Osteoblast (primary cell): ENCODE measurements around the gene RBFOX2. TPM values are rescaled to one million over a fixed set of nuclear protein-coding genes. Genes with fewer than 3 reads are reported as not detected.

ENCODE experiments used
- DNase-seq: peaks from one replicate; pipeline ENCODE4 v3.0.0; 2011; ENCODE audit warnings: low spot score, mixed read lengths; ENCODE audit not compliant: insufficient read length; ENCODE audit errors: missing footprints
- H2AFZ ChIP-seq: 2 replicates; pipeline ENCODE4 v1.6.0; 2011; ENCODE audit warnings: mild to moderate bottlenecking, low read length
- H3K27ac ChIP-seq: 2 replicates; pipeline ENCODE4 v1.5.1; 2011; ENCODE audit warnings: mild to moderate bottlenecking, low read depth, low read length, moderate library complexity
- H3K27me3 ChIP-seq: 2 replicates; pipeline ENCODE4 v1.6.0; 2012; ENCODE audit warnings: mild to moderate bottlenecking, control low read depth, inconsistent platforms, low read length, moderate library complexity; ENCODE audit not compliant: insufficient read depth
- H3K36me3 ChIP-seq: 2 replicates; pipeline ENCODE4 v1.5.1; 2011; ENCODE audit warnings: mild to moderate bottlenecking, low read length, control low read depth, moderate library complexity; ENCODE audit not compliant: insufficient read depth
- H3K4me1 ChIP-seq: 2 replicates; pipeline ENCODE4 v1.5.1; 2011; ENCODE audit warnings: mild to moderate bottlenecking, low read length, control low read depth, moderate library complexity; ENCODE audit not compliant: insufficient read depth
- H3K4me2 ChIP-seq: 2 replicates; pipeline ENCODE4 v1.6.0; 2011; ENCODE audit warnings: mild to moderate bottlenecking, low read length; ENCODE audit not compliant: insufficient read depth
- H3K4me3 ChIP-seq: fragments of 200-600 bp; sonication (generic); 3 replicates; pipeline ENCODE4 v1.5.1; 2012; ENCODE audit warnings: mild to moderate bottlenecking, low read length, inconsistent platforms; ENCODE audit not compliant: insufficient read depth
- H3K79me2 ChIP-seq: 2 replicates; pipeline ENCODE4 v1.6.0; 2012; ENCODE audit warnings: mild to moderate bottlenecking, low read length, control low read depth, inconsistent platforms; ENCODE audit not compliant: insufficient read depth
- H3K9me3 ChIP-seq: 2 replicates; pipeline ENCODE4 v1.5.1; 2011; ENCODE audit warnings: low read depth, low read length, control low read depth
- H4K20me1 ChIP-seq: 2 replicates; pipeline ENCODE4 v1.6.0; 2012; ENCODE audit warnings: mild to moderate bottlenecking, low read length, control low read depth; ENCODE audit not compliant: insufficient read depth
- total RNA-seq: library from RNA; depleted of rRNA; stranded (reverse); fragments of >200 nt; gene quantifications from 2 replicates; pipeline ENCODE4 v1.2.3, GENCODE V29; 2012
- TF ChIP-seq, protein P1 (sequence below): IDR thresholded peaks from 2 replicates; pipeline ENCODE4 v1.5.1; 2011; ENCODE audit warnings: mild to moderate bottlenecking, low read depth, low read length, moderate library complexity; ENCODE audit errors: extremely low read depth

Gene RBFOX2
- total RNA-seq, 1 donor = 171 TPM

DNA sequence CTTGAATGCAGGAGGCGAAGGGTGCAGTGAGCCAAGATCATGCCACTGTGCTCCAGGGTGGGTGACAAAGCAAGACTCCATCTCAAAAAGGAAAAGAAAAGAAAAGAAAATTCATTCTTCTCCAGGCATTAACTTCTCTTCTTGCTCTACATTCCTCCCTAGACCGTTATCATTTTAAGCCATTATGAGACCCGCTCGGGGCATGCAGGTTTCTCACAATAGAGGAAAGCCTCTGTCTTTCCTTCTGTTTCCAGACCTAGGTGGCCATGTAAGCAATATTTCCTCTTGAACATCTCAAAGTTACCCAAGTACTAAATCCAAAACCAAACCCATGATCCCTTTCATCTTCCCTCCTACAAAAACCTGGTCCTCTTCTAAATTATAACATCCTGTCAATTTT lies 139.6 kb downstream of the RBFOX2 start:
- Histone ChIP-seq H3K36me3 (no peaks in the 10 kb centered on the region), H3K79me2 (peaks cover 80% of the 10 kb centered on the region), H3K9me3 (no peaks in the 10 kb centered on the region), H3K4me1 (peaks cover 22% of the 10 kb centered on the region), H3K27ac (no peak overlapping the region), H3K4me3 (no peak overlapping the region), H3K4me2 (no peak overlapping the region), H4K20me1 (peaks cover 47% of the 10 kb centered on the region), H3K27me3 (no peaks in the 10 kb centered on the region), H2AFZ (no peak overlapping the region)
- DNase-seq = no peak
- TF ChIP-seq, protein P1, sequence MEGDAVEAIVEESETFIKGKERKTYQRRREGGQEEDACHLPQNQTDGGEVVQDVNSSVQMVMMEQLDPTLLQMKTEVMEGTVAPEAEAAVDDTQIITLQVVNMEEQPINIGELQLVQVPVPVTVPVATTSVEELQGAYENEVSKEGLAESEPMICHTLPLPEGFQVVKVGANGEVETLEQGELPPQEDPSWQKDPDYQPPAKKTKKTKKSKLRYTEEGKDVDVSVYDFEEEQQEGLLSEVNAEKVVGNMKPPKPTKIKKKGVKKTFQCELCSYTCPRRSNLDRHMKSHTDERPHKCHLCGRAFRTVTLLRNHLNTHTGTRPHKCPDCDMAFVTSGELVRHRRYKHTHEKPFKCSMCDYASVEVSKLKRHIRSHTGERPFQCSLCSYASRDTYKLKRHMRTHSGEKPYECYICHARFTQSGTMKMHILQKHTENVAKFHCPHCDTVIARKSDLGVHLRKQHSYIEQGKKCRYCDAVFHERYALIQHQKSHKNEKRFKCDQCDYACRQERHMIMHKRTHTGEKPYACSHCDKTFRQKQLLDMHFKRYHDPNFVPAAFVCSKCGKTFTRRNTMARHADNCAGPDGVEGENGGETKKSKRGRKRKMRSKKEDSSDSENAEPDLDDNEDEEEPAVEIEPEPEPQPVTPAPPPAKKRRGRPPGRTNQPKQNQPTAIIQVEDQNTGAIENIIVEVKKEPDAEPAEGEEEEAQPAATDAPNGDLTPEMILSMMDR = no peak

DNA sequence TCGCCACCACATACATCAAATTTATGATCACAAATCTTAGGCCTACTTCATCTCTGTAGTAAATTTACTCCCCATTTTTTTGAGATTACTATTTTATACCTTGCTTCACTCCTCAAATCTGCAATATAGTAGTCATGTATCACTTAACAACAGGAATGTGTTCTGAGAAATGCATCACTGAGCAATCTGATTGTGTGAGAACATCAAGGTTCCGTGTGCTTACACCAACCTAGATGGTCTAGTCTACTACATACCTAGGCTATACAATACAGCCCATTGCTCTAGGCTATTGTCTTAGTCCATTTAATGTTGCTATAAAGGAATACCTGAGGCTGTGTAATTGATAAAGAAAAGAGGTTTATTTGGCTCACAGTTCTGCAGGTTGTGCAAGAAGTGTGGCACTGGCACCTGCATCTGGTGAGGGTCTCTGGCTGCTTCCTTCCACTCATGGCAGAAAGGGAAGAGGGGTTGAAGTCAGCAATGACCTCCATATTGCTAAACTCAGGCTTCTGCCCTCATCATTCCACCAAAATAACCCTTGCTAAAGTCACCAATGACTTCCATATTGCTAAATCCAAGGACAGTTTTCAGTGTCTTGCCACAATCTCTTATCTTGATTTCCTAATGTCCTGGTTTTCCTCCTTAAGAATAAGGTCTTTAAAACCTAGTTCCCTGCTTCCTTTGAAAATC lies 140.3 kb downstream of the RBFOX2 start:
- H3K27ac ChIP-seq = no peak overlapping the region
- peaks cover 43% of the 10 kb centered on the region for H4K20me1 ChIP-seq
- H3K79me2 ChIP-seq = peaks cover 78% of the 10 kb centered on the region
- TF ChIP-seq, protein P1 = no peak
- H3K27me3 ChIP-seq = no peaks in the 10 kb centered on the region
- no peaks in the 10 kb centered on the region for H3K36me3 ChIP-seq
- no peak overlapping the region for H2AFZ ChIP-seq
- no peaks in the 10 kb centered on the region for H3K9me3 ChIP-seq
- no peak for DNase-seq
- no peak overlapping the region for H3K4me3 ChIP-seq
- no peak overlapping the region for H3K4me2 ChIP-seq
- H3K4me1 ChIP-seq = peaks cover 23% of the 10 kb centered on the region

DNA sequence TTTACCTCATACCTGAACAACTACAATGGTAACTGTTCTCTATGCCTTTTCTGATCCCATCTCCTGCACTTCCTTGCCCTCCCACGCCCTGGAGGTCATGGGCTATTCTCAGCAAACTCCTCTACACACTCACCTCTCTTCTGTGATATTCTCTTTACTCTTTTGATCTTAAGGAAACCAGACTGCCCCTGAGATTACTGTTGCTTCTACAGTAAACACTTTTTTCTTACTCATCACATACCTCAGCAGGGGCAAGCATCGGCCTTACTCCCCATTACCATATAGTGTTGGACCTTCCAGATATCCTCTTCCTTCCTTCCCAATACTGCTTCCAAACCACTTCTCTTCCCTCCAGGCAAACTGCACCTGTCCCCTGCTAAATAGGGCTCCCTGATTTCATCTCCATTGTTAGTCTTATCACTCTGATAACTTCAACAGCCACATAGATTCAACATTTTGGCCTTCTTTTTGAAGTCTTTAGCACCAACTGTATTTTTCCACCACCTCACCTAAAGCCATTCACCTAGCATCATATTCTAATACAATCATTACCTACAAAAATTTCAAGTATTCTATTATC lies 141.2 kb downstream of the RBFOX2 start:
- Histone ChIP-seq H3K79me2 (peaks cover 78% of the 10 kb centered on the region), H3K4me3 (no peak overlapping the region), H2AFZ (no peak overlapping the region), H4K20me1 (peaks cover 45% of the 10 kb centered on the region), H3K4me1 (peaks cover 23% of the 10 kb centered on the region), H3K36me3 (no peaks in the 10 kb centered on the region), H3K4me2 (no peak overlapping the region), H3K9me3 (no peaks in the 10 kb centered on the region), H3K27ac (no peak overlapping the region), H3K27me3 (no peaks in the 10 kb centered on the region)
- TF ChIP-seq, protein P1 = no peak
- DNase-seq = no peak

DNA sequence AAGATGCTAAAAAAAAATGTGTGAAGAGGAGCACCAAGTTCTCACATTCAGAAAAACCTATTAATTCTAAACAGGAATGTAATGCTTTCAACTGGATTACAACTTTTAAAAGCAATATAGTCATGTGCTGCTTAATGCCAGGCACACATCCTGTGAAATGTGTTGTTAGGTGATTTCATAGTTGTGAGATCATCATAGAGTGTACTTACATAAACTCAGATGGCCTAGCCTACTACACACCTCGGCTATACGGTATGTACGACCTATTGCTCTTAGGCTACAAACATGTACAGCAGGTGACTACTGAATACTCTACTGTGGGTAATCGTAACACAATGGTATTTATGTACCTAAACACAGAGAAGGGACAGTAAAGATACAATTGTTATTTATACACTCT lies 142.3 kb downstream of the RBFOX2 start:
- no peaks in the 10 kb centered on the region for H3K9me3 ChIP-seq
- H3K36me3 ChIP-seq = no peaks in the 10 kb centered on the region
- no peak overlapping the region for H3K4me2 ChIP-seq
- no peaks in the 10 kb centered on the region for H3K27me3 ChIP-seq
- H3K4me3 ChIP-seq = no peak overlapping the region
- peaks cover 78% of the 10 kb centered on the region for H3K79me2 ChIP-seq
- H3K4me1 ChIP-seq = peaks cover 20% of the 10 kb centered on the region
- DNase-seq = no peak
- peaks cover 41% of the 10 kb centered on the region for H4K20me1 ChIP-seq
- TF ChIP-seq, protein P1 = no peak
- no peak overlapping the region for H3K27ac ChIP-seq
- H2AFZ ChIP-seq = no peak overlapping the region
